Lung (tissue), 12 donors: Measurements from ENCODE around the gene ILKAP. TPM values are rescaled to one million over a fixed set of nuclear protein-coding genes. Genes with fewer than 3 reads are reported as not detected.

Experiments used
- ATAC-seq: fragments of 200-7000 bp; cut with Tn5 transposase; one replicate; pipeline ENCODE4 v1.9.1; 2020; ENCODE audit warnings: moderate number of reproducible peaks; ENCODE audit not compliant: insufficient read depth, low FRiP score
- DNase-seq, 3 donors: peaks; one replicate each; pipeline ENCODE4 v3.0.0-alpha.2; 2013 to 2017
- H3K27ac ChIP-seq, 2 donors: one replicate each; pipeline ENCODE4 v1.5.1; 2013; ENCODE audit warnings: mild to moderate bottlenecking in 2 of 2, moderate library complexity in 2 of 2, control low read depth in 1 of 2, inconsistent platforms in 1 of 2, low read depth in 1 of 2, low read length in 1 of 2
- H3K27me3 ChIP-seq, 3 donors: one replicate each; pipeline ENCODE4 v1.5.1; 2013; ENCODE audit warnings: low read length in 2 of 3; ENCODE audit not compliant: control insufficient read depth in 3 of 3, insufficient read depth in 3 of 3
- H3K36me3 ChIP-seq, 4 donors: one replicate each; pipeline ENCODE4 v1.5.1; 2013; ENCODE audit warnings: low read length in 4 of 4, mild to moderate bottlenecking in 1 of 4, moderate library complexity in 1 of 4; ENCODE audit not compliant: control insufficient read depth in 4 of 4, insufficient read depth in 4 of 4
- H3K4me1 ChIP-seq, 5 donors: one replicate each; pipeline ENCODE4 v1.5.1; 2013; ENCODE audit warnings: low read length in 5 of 5, mild to moderate bottlenecking in 2 of 5, moderate library complexity in 1 of 5; ENCODE audit not compliant: control insufficient read depth in 5 of 5, insufficient read depth in 5 of 5
- H3K4me3 ChIP-seq: one replicate; pipeline ENCODE4 v1.5.1; 2013; ENCODE audit warnings: mild to moderate bottlenecking, control low read depth, moderate library complexity
- H3K9ac ChIP-seq, 2 donors: one replicate each; pipeline ENCODE4 v1.5.1; 2013; ENCODE audit warnings: low read length in 2 of 2, control low read depth in 1 of 2; ENCODE audit not compliant: insufficient read depth in 1 of 2
- H3K9me3 ChIP-seq, 4 donors: one replicate each; pipeline ENCODE4 v1.5.1; 2013; ENCODE audit warnings: low read length in 3 of 4, mild to moderate bottlenecking in 1 of 4, moderate library complexity in 1 of 4; ENCODE audit not compliant: control insufficient read depth in 4 of 4, insufficient read depth in 3 of 4
- WGBS, 2 donors: extraction: QIAGEN DNeasy Blood & Tissue Kit; methylation state at CpG; one replicate each; pipeline ENCODE4 v1.1.7; 2013; 5-methylcytosine and 5-hydroxymethylcytosine counted together
- polyA plus RNA-seq, 2 donors: library from polyadenylated mRNA; stranded (reverse); fragments of 200-250 nt; gene quantifications; one replicate each; pipeline ENCODE4 v1.2.1, GENCODE V29; 2013
- total RNA-seq, 2 donors: library from RNA; depleted of rRNA in 1 of 2; stranded (reverse); fragments of >200 nt in 1 of 2; gene quantifications; one replicate each; pipeline ENCODE4 v1.2.1, GENCODE V29; 2014 to 2021
- TF ChIP-seq, protein P1 (sequence below): IDR thresholded peaks from 2 replicates; pipeline ENCODE4 v1.5.1; 2012; ENCODE audit warnings: mild to moderate bottlenecking; ENCODE audit errors: control extremely low read depth, extremely low read depth
- donor health status: control.
- donor health status: control.
- donor health status: Bipolar disorder and iron deficiency.
- donor health status: healthy.
- donor health status: DM: yes; HTN: yes; CAD: no.

ILKAP gene
- total and polyA plus RNA-seq, 4 donors = 35.0 to 52.0 (median 42.1) TPM

DNA sequence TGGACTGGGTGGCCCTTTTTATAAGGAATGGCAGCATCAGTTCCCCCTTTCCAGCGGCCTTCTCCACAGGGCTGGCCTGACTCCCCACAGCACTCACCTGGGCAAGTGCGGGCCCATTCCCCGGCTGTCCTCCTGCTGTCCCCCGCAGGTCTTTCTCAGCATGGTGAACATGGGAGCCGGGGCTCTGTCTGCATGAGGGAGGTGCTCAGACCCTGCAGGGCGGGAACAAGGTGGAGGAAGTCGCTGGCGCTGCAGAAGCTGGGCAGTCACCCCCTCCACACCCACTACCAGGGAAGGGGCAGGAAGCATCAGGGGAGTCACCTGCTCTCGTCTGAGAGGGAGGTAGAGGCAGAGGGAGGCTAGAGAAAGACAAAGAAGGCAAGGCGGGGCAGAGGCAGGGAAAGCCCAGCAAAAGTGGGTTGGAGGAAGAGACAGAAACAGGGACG is 24.1 kb upstream of the ILKAP start:
- WGBS, 2 donors = 88 to 91% methylated on average over 11 of the region's 11 CpGs
- no peak overlapping the region for H3K9ac ChIP-seq
- ATAC-seq = no peak
- H3K4me3 ChIP-seq = no peak overlapping the region
- no peak for DNase-seq
- H3K4me1 ChIP-seq = peaks cover 0 to 7% (median 3%) of the 10 kb centered on the region in 5 donors
- no peaks in the 10 kb centered on the region for H3K9me3 ChIP-seq
- H3K27ac ChIP-seq = no peak overlapping the region
- TF ChIP-seq, protein P1, sequence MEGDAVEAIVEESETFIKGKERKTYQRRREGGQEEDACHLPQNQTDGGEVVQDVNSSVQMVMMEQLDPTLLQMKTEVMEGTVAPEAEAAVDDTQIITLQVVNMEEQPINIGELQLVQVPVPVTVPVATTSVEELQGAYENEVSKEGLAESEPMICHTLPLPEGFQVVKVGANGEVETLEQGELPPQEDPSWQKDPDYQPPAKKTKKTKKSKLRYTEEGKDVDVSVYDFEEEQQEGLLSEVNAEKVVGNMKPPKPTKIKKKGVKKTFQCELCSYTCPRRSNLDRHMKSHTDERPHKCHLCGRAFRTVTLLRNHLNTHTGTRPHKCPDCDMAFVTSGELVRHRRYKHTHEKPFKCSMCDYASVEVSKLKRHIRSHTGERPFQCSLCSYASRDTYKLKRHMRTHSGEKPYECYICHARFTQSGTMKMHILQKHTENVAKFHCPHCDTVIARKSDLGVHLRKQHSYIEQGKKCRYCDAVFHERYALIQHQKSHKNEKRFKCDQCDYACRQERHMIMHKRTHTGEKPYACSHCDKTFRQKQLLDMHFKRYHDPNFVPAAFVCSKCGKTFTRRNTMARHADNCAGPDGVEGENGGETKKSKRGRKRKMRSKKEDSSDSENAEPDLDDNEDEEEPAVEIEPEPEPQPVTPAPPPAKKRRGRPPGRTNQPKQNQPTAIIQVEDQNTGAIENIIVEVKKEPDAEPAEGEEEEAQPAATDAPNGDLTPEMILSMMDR = no peak
- H3K27me3 ChIP-seq = peaks cover 0 to 17% (median 13%) of the 10 kb centered on the region in 3 donors
- H3K36me3 ChIP-seq = no peaks in the 10 kb centered on the region

DNA sequence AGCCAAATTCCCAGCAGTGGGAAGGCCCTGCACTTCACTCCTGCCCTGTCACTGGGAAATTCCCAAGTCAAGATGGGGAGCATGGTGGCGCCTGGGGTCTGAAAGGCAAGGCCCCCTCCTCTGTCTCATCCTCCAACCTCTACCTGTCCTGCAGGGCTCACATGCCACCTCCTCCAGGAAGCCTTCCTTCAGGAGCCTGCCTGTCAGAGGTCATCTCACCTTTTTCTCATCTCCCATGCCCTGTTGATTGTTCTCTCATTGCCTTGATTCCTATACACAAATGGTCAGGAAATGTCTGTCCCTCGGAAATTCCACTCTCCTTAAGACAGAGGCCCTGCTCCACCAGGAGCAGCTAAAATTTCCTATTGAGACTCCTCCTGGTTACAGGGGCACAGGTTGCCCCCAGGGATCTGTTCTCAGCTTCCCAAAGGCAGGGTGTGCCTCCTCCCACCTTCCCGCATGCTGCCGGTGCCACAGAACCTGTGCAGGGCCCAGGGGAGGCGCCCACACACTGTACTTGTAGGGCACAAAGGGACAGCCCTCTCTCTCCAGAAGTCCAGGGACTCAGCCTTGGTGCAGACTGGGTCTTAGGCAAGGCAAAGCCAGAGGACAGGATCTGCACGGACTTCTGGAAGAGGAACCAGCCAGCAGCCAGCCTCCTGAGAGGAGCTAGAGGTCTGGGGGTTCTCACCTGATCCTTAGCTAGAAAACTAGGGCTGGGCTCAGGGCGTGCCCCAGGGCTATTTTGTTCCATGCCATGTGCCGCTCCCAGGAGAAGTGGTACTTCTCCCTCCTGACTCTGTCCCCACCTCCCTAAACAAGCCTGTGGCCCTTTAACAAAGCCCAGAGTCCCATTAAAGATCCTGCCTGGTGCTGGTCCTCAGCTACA is 23.4 kb upstream of the ILKAP start:
- 79 to 92% methylated on average over 8 of the region's 8 CpGs for WGBS, 2 donors
- H3K9ac ChIP-seq = no peak overlapping the region
- H3K9me3 ChIP-seq = no peaks in the 10 kb centered on the region
- H3K27me3 ChIP-seq = peaks cover 0 to 14% (median 9%) of the 10 kb centered on the region in 3 donors
- H3K4me1 ChIP-seq = peaks cover 0 to 7% (median 3%) of the 10 kb centered on the region in 5 donors
- H3K4me3 ChIP-seq = no peak overlapping the region
- ATAC-seq (no peak), DNase-seq (no peak)
- H3K27ac ChIP-seq = no peak overlapping the region
- TF ChIP-seq, protein P1 = no peak
- no peaks in the 10 kb centered on the region for H3K36me3 ChIP-seq

DNA sequence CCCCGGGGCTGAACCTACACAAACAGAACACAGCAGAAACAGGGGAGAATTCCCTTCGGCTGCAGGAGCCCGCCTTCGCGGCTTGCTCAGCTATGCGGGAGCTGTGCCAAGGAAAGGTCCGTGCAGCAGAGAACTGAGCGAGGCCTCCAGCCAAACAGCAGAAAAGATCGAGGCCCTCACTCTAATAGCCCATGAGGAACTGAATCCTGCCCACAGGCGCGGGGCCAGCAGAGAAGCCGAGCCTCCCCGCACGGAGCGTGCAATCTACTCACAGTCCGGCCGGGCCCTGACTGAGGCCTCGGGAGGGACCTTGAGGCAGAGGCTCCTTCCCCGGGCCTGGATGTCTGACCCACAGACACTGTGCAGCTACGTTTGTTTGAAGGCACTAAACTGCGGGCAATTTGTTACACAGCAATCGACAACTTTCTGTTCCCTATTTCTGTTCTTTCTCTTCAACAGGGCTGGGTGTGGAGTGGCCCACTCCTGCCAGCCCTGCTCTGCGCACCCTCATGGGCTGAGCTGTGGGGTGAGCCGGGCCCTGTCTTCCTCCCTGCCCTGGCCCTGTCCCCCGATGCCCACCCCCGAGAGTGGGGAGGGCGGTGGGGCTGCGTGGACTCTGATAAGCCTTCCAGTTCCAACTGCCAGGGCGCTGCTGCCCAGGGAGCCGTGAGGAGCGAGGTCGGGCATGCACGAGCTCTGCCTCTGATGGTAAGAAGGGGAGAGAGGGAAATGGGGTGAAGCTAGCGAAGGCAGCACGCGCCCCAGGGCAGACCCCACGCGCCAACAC is 22.6 kb upstream of the ILKAP start:
- no peak overlapping the region for H3K4me3 ChIP-seq
- H3K9me3 ChIP-seq = no peaks in the 10 kb centered on the region
- peak in 2 of 3 donors; percentile 53 to 65 for DNase-seq
- H3K9ac ChIP-seq = no peak overlapping the region
- H3K4me1 ChIP-seq = peaks cover 0 to 2% (median 0%) of the 10 kb centered on the region in 5 donors
- H3K36me3 ChIP-seq = no peaks in the 10 kb centered on the region
- H3K27me3 ChIP-seq = peaks cover 0 to 9% (median 6%) of the 10 kb centered on the region in 3 donors
- WGBS, 2 donors = 83 to 87% methylated on average over 37 to 38 of the region's 38 CpGs
- no peak overlapping the region for H3K27ac ChIP-seq
- TF ChIP-seq, protein P1 = no peak
- no peak for ATAC-seq
